Body of pancreas (tissue), 4 donors: ENCODE measurements around the gene PPP1R9A. TPM values are rescaled to one million over a fixed set of nuclear protein-coding genes. Genes with fewer than 3 reads are reported as not detected.
"Not testable (repeated sequence)": the region's sequence is repeated elsewhere in the genome, so short reads cannot be mapped to it uniquely, and the experiment has no call there.

Experiments
- ATAC-seq: fragments of 150-250 bp; one replicate; pipeline ENCODE4 v1.9.1; 2016
- DNase-seq, 4 donors: peaks; one replicate each; pipeline ENCODE4 v3.0.0-alpha.2; 2019
- H3K27ac ChIP-seq, 4 donors: fragments of 200-600 bp; sonication (generic); 1 replicate in 3 of 4; 2 replicates in 1 of 4; pipeline versions ENCODE4 v1.5.1 to v1.6.1; 2016 to 2019; ENCODE audit warnings: mild to moderate bottlenecking in 1 of 4, mixed read lengths in 1 of 4, moderate library complexity in 1 of 4
- H3K27me3 ChIP-seq, 2 donors: fragments of 200-600 bp; sonication (generic); one replicate each; pipeline ENCODE4 v1.6.0; 2016; ENCODE audit warnings: mild to moderate bottlenecking in 1 of 2
- H3K36me3 ChIP-seq, 2 donors: fragments of 200-600 bp; sonication (generic); replicated peaks in 1 of 2; 2 replicates each; pipeline ENCODE4 v1.5.1; 2016; ENCODE audit warnings: low read depth in 2 of 2; ENCODE audit not compliant: insufficient read depth in 1 of 2
- H3K4me1 ChIP-seq: fragments of 200-600 bp; sonication (generic); one replicate; pipeline ENCODE4 v1.6.0; 2016
- H3K4me3 ChIP-seq, 2 donors: fragments of 200-600 bp; sonication (generic); 1 replicate in 1 of 2; 2 replicates in 1 of 2; pipeline ENCODE4 v1.5.1; 2016 to 2019
- H3K9me3 ChIP-seq, 3 donors: fragments of 200-600 bp; sonication (generic); 1 replicate in 2 of 3; 2 replicates in 1 of 3; pipeline ENCODE4 v1.5.1; 2016
- CTCF ChIP-seq, 7 experiments: fragments of 450-650 bp in 4 of 7; fragments of 200-600 bp in 3 of 7; sonication (generic) in 3 of 7; IDR thresholded peaks; one replicate each; pipeline ENCODE4 v1.5.1; 2016 to 2019; ENCODE audit warnings: antibody characterized with exemption in 7 of 7
- POLR2A ChIP-seq, 3 donors: fragments of 450-650 bp; IDR thresholded peaks; one replicate each; pipeline ENCODE4 v1.6.1; 2016; ENCODE audit warnings: antibody characterized with exemption in 3 of 3, mild to moderate bottlenecking in 2 of 3
- WGBS, 2 donors: methylation state at CpG; one replicate each; pipeline ENCODE4 v1.1.5; 2017; 5-methylcytosine and 5-hydroxymethylcytosine counted together
- intact Hi-C: fragments of 100-400 bp; cut with DNase I; formaldehyde crosslinking; loops from one replicate; pipeline ENCODE4 v1.15.1; 2023
- total RNA-seq, 2 donors: library from RNA; depleted of rRNA; stranded (reverse); fragments of >200 nt; gene quantifications; one replicate each; pipeline ENCODE4 v1.1.0, GENCODE V29; 2016

PPP1R9A gene
- total RNA-seq, 2 donors from 2014 or later, result 16.1 to 44.2 TPM

GRCh38 chr7:95002775-95003174, 95.4 kb downstream of the PPP1R9A start:
- DNase-seq (no peak), ATAC-seq (no peak)
- H3K27me3 ChIP-seq, result no peaks in the 10 kb centered on the region
- intact Hi-C loops, result no loop called here
- no peaks in the 10 kb centered on the region for H3K9me3 ChIP-seq
- 91 to 100% methylated on average over 1 of the region's 1 CpG for WGBS, 2 donors
- no peak for TF ChIP-seq CTCF (IDR thresholded peaks at IDR 0.05)
- TF ChIP-seq POLR2A (IDR thresholded peaks at IDR 0.05), result no peak
- no peaks in the 10 kb centered on the region for H3K36me3 ChIP-seq
- H3K4me1 ChIP-seq, result peaks cover 17% of the 10 kb centered on the region
- peak overlapping the region in 1 of 4 donors; percentile 47 for H3K27ac ChIP-seq
- no peak overlapping the region for H3K4me3 ChIP-seq

GRCh38 chr7:95004618-95005247, 97.3 kb downstream of the PPP1R9A start:
- no peak overlapping the region for H3K4me3 ChIP-seq
- ATAC-seq (peak; percentile 33), DNase-seq (no peak)
- intact Hi-C loops, result no loop called here
- 45 to 48% methylated on average over 6 of the region's 6 CpGs for WGBS, 2 donors
- H3K36me3 ChIP-seq, result no peaks in the 10 kb centered on the region
- peaks cover 9% of the 10 kb centered on the region for H3K4me1 ChIP-seq
- no peak overlapping the region for H3K27ac ChIP-seq
- H3K9me3 ChIP-seq, result no peaks in the 10 kb centered on the region
- H3K27me3 ChIP-seq, result no peaks in the 10 kb centered on the region
- TF ChIP-seq CTCF (IDR thresholded peaks at IDR 0.05), result no peak
- no peak for TF ChIP-seq POLR2A (IDR thresholded peaks at IDR 0.05)

- DNase-seq, result no peak
- 94 to 95% methylated on average over 5 of the region's 5 CpGs for WGBS, 2 donors
- H3K4me1 ChIP-seq, result peaks cover 9% of the 10 kb centered on the region
- H3K27me3 ChIP-seq, result no peaks in the 10 kb centered on the region
- H3K36me3 ChIP-seq, result no peaks in the 10 kb centered on the region
- H3K27ac ChIP-seq, result no peak overlapping the region
- H3K4me3 ChIP-seq, result no peak overlapping the region
- intact Hi-C loops, result no loop called here
- no peaks in the 10 kb centered on the region for H3K9me3 ChIP-seq
- ATAC-seq, result no peak
- TF ChIP-seq POLR2A (IDR thresholded peaks at IDR 0.05) (no peak), CTCF (IDR thresholded peaks at IDR 0.05) (no peak)
These were observed 98.6 kb downstream of the PPP1R9A start for GRCh38 chr7:95006010-95006409.

GRCh38 chr7:95008773-95009172, 101.4 kb downstream of the PPP1R9A start:
- H3K9me3 ChIP-seq, intact Hi-C loops, H3K27me3 ChIP-seq, DNase-seq, H3K4me1 ChIP-seq, H3K36me3 ChIP-seq, ATAC-seq, H3K27ac ChIP-seq, H3K4me3 ChIP-seq: not testable (repeated sequence)
- 81 to 89% methylated on average over 6 of the region's 6 CpGs for WGBS, 2 donors

GRCh38 chr7:95011146-95011928, 103.9 kb downstream of the PPP1R9A start:
- Histone ChIP-seq H3K4me3 (no peak overlapping the region), H3K9me3 (no peaks in the 10 kb centered on the region), H3K27ac (no peak overlapping the region), H3K36me3 (no peaks in the 10 kb centered on the region), H3K27me3 (no peaks in the 10 kb centered on the region), H3K4me1 (no peaks in the 10 kb centered on the region)
- no peak for DNase-seq
- no peak for ATAC-seq
- 35 to 37% methylated on average over 1 of the region's 1 CpG for WGBS, 2 donors
- intact Hi-C loops, result no loop called here
- no peak for TF ChIP-seq CTCF (IDR thresholded peaks at IDR 0.05)
- TF ChIP-seq POLR2A (IDR thresholded peaks at IDR 0.05), result no peak
